WI38 (cell line): ENCODE data around the gene EIF4A2.

Source experiments
- H3K4me3 ChIP-seq: 2 replicates; pipeline ENCODE4 v1.5.1; 2011; ENCODE audit warnings: low read depth, mild to moderate bottlenecking, control low read depth, low read length
- CTCF ChIP-seq: IDR thresholded peaks from 2 replicates; pipeline ENCODE4 v1.5.1; 2012; ENCODE audit warnings: low read depth, mild to moderate bottlenecking, control low read depth, low read length

EIF4A2 gene

GRCh38 chr3:186785495-186786018 is 2.2 kb downstream of the EIF4A2 start:
- H3K4me3 ChIP-seq, result peak overlapping the region; percentile 89
- TF ChIP-seq CTCF, result no peak

- TF ChIP-seq CTCF, result no peak
- H3K4me3 ChIP-seq, result peak overlapping the region; percentile 89
Observed at GRCh38 chr3:186786922-186787321, 3.5 kb downstream of the EIF4A2 start.

GRCh38 chr3:186787642-186788481 is 4.5 kb downstream of the EIF4A2 start:
- H3K4me3 ChIP-seq, result no peak overlapping the region
- TF ChIP-seq CTCF, result no peak

GRCh38 chr3:186788482-186789370 is 5.3 kb downstream of the EIF4A2 start:
- TF ChIP-seq CTCF, result no peak

GRCh38 chr3:186789554-186790260 is 6.3 kb downstream of the EIF4A2 start:
- no peak for TF ChIP-seq CTCF
- no peak overlapping the region for H3K4me3 ChIP-seq

More at GRCh38 chr3:186788482-186789370, 5.3 kb downstream of the EIF4A2 start:
- H3K4me3 ChIP-seq, result no peak overlapping the region

GRCh38 chr3:186790261-186790981 is 7.0 kb downstream of the EIF4A2 start:
- H3K4me3 ChIP-seq, result no peak overlapping the region
- TF ChIP-seq CTCF, result 0 out of 2 replicates have a peak, but pooled peaks have one; percentile 16
